ENCODE measurements around the gene TOR2A.

DNA sequence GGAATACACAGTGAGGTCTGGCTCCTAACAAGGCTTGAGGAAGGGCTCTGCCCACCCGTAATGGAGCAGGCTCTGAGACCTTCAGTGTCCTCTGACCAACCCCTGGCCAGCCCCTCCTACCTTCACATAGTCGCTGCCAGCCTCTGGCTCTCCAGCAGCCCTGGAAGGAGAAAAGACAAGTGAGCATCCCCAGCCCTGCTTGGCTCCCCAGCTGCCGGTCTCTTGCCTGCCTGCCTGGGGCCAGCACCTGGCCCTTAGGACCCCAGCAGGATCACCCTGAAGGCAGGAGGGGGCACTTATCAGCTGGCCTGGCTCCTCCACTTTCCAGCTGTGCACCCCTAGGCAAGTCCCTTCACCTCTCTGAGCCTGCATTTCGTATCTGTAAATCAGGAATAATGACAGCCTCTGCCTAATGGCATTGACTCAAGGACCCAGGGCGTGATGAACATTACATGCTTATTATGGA is 26.4 kb upstream of the TOR2A start:
- TF ChIP-seq, protein P1, sequence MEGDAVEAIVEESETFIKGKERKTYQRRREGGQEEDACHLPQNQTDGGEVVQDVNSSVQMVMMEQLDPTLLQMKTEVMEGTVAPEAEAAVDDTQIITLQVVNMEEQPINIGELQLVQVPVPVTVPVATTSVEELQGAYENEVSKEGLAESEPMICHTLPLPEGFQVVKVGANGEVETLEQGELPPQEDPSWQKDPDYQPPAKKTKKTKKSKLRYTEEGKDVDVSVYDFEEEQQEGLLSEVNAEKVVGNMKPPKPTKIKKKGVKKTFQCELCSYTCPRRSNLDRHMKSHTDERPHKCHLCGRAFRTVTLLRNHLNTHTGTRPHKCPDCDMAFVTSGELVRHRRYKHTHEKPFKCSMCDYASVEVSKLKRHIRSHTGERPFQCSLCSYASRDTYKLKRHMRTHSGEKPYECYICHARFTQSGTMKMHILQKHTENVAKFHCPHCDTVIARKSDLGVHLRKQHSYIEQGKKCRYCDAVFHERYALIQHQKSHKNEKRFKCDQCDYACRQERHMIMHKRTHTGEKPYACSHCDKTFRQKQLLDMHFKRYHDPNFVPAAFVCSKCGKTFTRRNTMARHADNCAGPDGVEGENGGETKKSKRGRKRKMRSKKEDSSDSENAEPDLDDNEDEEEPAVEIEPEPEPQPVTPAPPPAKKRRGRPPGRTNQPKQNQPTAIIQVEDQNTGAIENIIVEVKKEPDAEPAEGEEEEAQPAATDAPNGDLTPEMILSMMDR (optimal IDR thresholded peaks at IDR 0.05 in 1 of 3, IDR thresholded peaks at IDR 0.05 in 1 of 3, conservative IDR thresholded peaks at IDR 0.05 in 1 of 3; ENCODE audit: extremely low read depth in 1 of 3, insufficient read depth in 2 of 3, low read length in 3 of 3), result no peak
- TF ChIP-seq EZH2 (IDR thresholded peaks at IDR 0.05; ENCODE audit: low read length), result no peak
